ENCODE results near the gene TMEM127.

The TMEM127 gene

GRCh38 chr2:96248624-96249023 is 17.2 kb downstream of the TMEM127 start:
- TF ChIP-seq CTCF (conservative IDR thresholded peaks at IDR 0.05; ENCODE audit: control insufficient read depth, insufficient read depth, low read depth, low read length): no peak
- no peak overlapping the region for H3K4me3 ChIP-seq (ENCODE audit: control insufficient read depth, low read depth, low read length)
- DNase-seq (ENCODE audit: low read depth): no peak

GRCh38 chr2:96247896-96248295 is 17.9 kb downstream of the TMEM127 start:
- H3K4me3 ChIP-seq (ENCODE audit: control insufficient read depth, low read depth, low read length): no peak overlapping the region
- no peak for TF ChIP-seq CTCF (conservative IDR thresholded peaks at IDR 0.05; ENCODE audit: control insufficient read depth, insufficient read depth, low read depth, low read length)
- DNase-seq (ENCODE audit: low read depth): no peak

- TF ChIP-seq CTCF (conservative IDR thresholded peaks at IDR 0.05; ENCODE audit: control insufficient read depth, insufficient read depth, low read depth, low read length): no peak
- no peak for DNase-seq (ENCODE audit: low read depth)
- H3K4me3 ChIP-seq (ENCODE audit: control insufficient read depth, low read depth, low read length): no peak overlapping the region
Observed at GRCh38 chr2:96247009-96247408, 18.8 kb downstream of the TMEM127 start.

- DNase-seq (ENCODE audit: low read depth): peak; percentile 71
- no peak for TF ChIP-seq CTCF (conservative IDR thresholded peaks at IDR 0.05; ENCODE audit: control insufficient read depth, insufficient read depth, low read depth, low read length)
- H3K4me3 ChIP-seq (ENCODE audit: control insufficient read depth, low read depth, low read length): no peak overlapping the region
Observed at GRCh38 chr2:96245609-96246390, 20.0 kb downstream of the TMEM127 start.

- DNase-seq (ENCODE audit: low read depth): no peak
- no peak overlapping the region for H3K4me3 ChIP-seq (ENCODE audit: control insufficient read depth, low read depth, low read length)
- TF ChIP-seq CTCF (conservative IDR thresholded peaks at IDR 0.05; ENCODE audit: control insufficient read depth, insufficient read depth, low read depth, low read length): no peak
Observed at GRCh38 chr2:96243843-96244242, 22.0 kb downstream of the TMEM127 start.

GRCh38 chr2:96241900-96242611 is 23.7 kb downstream of the TMEM127 start:
- TF ChIP-seq CTCF (conservative IDR thresholded peaks at IDR 0.05; ENCODE audit: control insufficient read depth, insufficient read depth, low read depth, low read length): no peak
- no peak overlapping the region for H3K4me3 ChIP-seq (ENCODE audit: control insufficient read depth, low read depth, low read length)
- peak; percentile 74 for DNase-seq (ENCODE audit: low read depth)

Measured in fibroblast of mammary gland (primary cell).